Epithelial cell of esophagus (primary cell): Measurements from ENCODE around the gene TCERG1L.
"Not testable (repeated sequence)": the region's sequence is repeated elsewhere in the genome, so short reads cannot be mapped to it uniquely, and the experiment has no call there.

ENCODE experiments used
- DNase-seq: peaks from one replicate; pipeline ENCODE4 v3.0.0; 2010; ENCODE audit warnings: low read depth
- H3K4me3 ChIP-seq: 2 replicates; pipeline ENCODE4 v1.5.1; 2011; ENCODE audit warnings: mild to moderate bottlenecking, low read length, control low read depth
- TF ChIP-seq, protein P1 (sequence below): IDR thresholded peaks from 2 replicates; pipeline ENCODE4 v1.5.1; 2011; ENCODE audit warnings: low read depth, mild to moderate bottlenecking, low read length, control low read depth, inconsistent platforms; ENCODE audit not compliant: insufficient read depth; ENCODE audit errors: missing control alignments

TCERG1L gene

DNA sequence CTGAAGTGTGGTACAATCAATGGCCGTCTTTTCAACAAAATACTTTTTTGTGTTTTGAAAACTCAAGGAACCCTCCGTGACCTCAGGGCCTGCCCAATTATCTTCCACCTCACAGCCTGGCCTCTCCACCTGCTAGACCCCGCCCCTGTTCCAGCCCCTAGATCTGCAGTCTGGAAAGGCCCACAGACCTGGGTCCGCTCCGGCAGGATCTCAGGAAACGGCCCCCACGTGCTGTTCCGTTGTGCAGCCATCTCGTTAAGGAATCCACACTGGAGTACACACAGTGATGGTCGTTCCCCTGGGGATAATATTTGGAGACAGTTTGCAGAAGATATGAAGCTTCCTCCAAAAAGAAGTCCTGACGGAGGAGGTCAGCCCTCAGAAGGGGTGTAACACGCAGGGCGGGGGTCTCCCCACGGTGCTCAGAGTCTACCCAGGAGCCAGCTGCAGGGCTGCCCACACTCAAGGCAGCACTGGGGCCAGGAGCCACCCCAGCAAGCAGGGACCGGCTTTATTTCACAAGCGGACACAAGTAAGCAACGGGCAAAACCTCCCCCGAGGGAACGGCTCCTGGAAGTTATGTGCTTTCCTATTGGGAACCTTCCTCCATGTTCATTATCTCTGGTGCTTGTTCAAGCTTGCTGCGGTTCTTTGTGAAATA, 73.4 kb downstream of the TCERG1L start:
- H3K4me3 ChIP-seq, result no peak overlapping the region
- TF ChIP-seq, protein P1, sequence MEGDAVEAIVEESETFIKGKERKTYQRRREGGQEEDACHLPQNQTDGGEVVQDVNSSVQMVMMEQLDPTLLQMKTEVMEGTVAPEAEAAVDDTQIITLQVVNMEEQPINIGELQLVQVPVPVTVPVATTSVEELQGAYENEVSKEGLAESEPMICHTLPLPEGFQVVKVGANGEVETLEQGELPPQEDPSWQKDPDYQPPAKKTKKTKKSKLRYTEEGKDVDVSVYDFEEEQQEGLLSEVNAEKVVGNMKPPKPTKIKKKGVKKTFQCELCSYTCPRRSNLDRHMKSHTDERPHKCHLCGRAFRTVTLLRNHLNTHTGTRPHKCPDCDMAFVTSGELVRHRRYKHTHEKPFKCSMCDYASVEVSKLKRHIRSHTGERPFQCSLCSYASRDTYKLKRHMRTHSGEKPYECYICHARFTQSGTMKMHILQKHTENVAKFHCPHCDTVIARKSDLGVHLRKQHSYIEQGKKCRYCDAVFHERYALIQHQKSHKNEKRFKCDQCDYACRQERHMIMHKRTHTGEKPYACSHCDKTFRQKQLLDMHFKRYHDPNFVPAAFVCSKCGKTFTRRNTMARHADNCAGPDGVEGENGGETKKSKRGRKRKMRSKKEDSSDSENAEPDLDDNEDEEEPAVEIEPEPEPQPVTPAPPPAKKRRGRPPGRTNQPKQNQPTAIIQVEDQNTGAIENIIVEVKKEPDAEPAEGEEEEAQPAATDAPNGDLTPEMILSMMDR, result no peak
- no peak for DNase-seq

- not testable (repeated sequence) for DNase-seq, H3K4me3 ChIP-seq
These were observed 76.9 kb downstream of the TCERG1L start for GRCh38 chr10:131234606-131235005.

- H3K4me3 ChIP-seq, result no peak overlapping the region
- no peak for DNase-seq
- TF ChIP-seq, protein P1, result no peak
These were observed 77.8 kb downstream of the TCERG1L start for GRCh38 chr10:131233611-131234258.

DNA sequence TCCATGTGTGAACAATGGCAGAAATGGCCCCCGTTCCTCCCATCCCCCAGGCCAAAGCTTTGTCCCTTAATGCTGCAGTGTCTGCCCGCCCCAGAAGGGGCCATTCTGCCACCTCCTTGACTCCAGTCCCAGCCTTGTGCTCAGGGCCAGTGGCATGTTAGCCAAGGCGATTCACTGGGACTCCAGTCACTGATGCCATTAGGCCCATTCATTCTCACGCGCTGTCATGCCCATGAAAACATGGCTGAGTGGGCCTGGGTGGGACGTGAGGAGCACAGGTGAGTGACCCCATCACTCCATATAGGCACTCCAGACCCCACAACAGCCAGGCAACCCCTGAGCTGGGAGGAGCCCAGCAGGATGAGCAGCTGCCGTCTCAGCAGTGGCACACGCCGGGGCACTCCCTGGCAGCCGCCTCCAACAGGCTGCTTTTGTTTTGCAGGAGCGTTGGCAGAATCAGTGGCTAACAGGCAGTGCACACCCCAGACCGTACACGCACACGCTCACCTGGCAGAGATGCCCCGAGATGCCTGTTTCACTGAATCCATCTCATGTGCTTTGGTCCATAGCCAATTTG, 79.5 kb downstream of the TCERG1L start:
- TF ChIP-seq, protein P1, result no peak
- DNase-seq, result no peak
- H3K4me3 ChIP-seq, result no peak overlapping the region

DNA sequence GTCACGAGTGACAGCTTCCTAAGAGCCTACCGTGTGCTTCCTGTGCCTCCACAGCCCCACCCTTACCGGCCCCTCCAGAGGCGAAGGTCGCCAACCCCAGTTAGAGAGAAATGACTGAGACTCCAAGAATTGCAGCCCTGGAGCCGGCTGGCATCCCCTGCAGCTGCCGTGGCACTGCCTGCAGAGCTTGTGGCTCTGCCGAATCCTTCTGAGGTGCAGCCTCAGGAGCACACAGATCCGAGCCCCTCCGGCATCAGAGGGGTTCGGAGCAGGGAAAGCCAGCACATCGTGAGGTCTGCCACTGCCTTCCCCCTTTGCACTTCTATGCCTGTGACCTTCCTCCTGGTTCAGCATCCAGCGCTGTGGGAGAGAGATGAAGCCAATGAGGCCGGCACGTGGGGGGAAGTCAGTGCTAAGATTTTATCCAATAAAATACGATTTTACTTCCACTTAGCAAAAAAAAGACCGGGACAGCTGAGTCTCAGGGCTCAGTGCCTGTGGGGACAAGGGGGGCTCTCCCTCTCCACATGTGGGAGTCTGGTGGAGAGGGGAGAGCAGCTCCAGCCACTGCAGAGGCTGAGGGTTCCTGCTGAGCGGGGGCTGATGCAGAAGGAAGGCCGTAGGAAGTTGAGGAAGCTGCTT, 80.1 kb downstream of the TCERG1L start:
- no peak for DNase-seq
- H3K4me3 ChIP-seq, result no peak overlapping the region
- TF ChIP-seq, protein P1, result no peak

GRCh38 chr10:131230641-131231322, 80.7 kb downstream of the TCERG1L start:
- TF ChIP-seq, protein P1, result no peak
- no peak overlapping the region for H3K4me3 ChIP-seq
- no peak for DNase-seq

- TF ChIP-seq, protein P1, result no peak
- DNase-seq, result no peak
- H3K4me3 ChIP-seq, result no peak overlapping the region
These were observed 81.4 kb downstream of the TCERG1L start for GRCh38 chr10:131230166-131230565.
